Activated CD8-positive, alpha-beta memory T cell treated with anti-CD3 and anti-CD28 coated beads for 36 hours (primary cell): Measurements from ENCODE around the gene PPP1R15B. TPM values are rescaled to one million over a fixed set of nuclear protein-coding genes. Genes with fewer than 3 reads are reported as not detected.

Source experiments
- CTCF ChIA-PET: fragments of 350-600 bp; sonication (Branson Sonifier 250); formaldehyde crosslinking; loops from one replicate; lab custom pipeline; 2021; ENCODE audit warnings: antibody characterized with exemption; lab: Charles Lee
- POLR2A ChIA-PET: fragments of 350-600 bp; sonication (Branson Sonifier 250); formaldehyde crosslinking; loops from one replicate; lab custom pipeline; 2021; ENCODE audit warnings: antibody characterized with exemption; lab: Charles Lee
- total RNA-seq, 2 experiments: library from RNA; stranded (reverse); gene quantifications; one replicate each; pipeline ENCODE4 v1.2.3, GENCODE V29; 2021

Gene PPP1R15B
- total RNA-seq, 2 experiments from 2014 or later = 72.8 to 75.8 TPM

DNA sequence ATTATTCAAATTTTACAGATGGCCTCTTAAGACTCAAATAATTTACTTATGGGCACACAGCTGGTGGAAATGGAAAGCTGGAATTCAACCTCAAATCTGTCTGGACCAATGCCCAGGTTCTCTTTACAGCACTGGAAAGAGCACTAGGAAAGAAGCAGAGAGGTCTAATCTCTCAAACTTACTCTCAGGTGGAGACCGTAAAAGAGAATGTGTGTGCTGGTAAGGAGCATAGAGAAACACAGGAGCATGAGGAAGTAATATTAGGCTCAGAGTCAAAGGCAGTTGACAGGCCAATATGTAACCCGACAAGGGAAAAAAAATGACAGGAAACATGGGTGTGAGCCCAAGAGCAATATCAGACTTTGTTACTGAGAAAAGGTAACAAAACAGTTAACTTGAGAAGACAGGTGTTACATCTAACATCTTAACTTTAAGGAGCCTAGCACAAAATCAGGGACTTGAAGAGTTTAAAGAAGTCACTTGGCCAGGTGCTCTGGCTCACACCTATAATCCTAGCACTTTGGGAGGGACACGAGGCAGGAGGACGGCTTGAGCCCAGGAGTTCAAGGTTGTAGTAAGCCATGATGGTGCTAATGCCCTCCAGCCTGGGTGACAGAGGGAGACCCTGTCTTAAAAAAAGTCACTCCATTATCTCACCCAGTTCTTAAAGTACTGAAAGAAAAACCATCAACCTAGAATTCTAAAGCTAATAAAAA is 20.7 kb downstream of the PPP1R15B start:
- ChIA-PET CTCF (interaction anchor here (1.3 to 2.8 kb wide), 2 partner anchors 8 to 228 kb away, joined by 3 to 16 read pairs; no protein-coding TSS in a partner anchor), POLR2A (no interaction called here)

- POLR2A ChIA-PET = interaction anchor here (0.5 kb wide), 2 partner anchors 66 to 110 kb away, joined by 3 read pairs; no protein-coding TSS in a partner anchor
Measured at GRCh38 chr1:204385727-204386126, 25.9 kb downstream of the PPP1R15B start.

DNA sequence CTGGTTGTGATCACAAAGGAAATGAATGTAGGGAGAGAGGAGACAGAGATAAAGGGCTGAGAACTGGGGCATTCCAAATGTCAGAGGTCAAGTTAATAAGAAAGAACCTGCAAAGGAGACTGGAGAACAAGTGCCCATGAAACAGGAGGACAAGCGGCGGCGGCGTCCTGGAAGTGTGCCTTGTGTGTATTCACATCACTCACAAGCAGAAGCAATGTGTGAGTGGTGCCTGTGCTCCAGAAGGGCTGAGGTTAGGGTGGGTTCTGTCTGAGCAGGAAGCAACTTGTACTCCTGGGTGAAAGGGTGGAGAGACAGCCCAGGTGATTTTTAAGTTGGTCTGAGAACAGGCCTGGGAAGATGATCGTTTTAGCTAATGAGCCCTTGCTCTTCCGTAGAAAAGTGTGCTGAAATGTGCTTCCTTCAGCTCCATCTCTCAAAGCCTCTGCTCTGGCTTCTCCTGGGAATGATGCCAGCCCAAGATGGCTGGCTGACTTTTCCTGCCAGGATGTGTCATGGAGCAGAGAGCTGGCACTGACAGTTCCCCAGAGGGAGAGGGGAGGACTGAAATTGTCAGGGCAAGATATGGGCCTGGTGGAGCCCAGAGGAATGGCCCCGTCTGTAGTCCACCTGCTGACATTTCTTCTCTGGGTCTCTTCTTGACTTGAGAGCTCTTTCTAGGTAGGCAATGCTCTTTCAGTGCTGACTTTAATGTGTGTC is 26.8 kb downstream of the PPP1R15B start:
- ChIA-PET POLR2A (interaction anchor here (0.5 kb wide), 1 partner anchor 67 kb away, joined by 3 read pairs; no protein-coding TSS in a partner anchor), CTCF (no interaction called here)

More at GRCh38 chr1:204385727-204386126, 25.9 kb downstream of the PPP1R15B start:
- CTCF ChIA-PET = interaction anchor here (0.6 to 0.9 kb wide), 2 partner anchors 13 to 1048 kb away, joined by 3 to 5 read pairs; no protein-coding TSS in a partner anchor

GRCh38 chr1:204383163-204383904 is 28.3 kb downstream of the PPP1R15B start:
- CTCF ChIA-PET = interaction anchor here (1.0 to 1.1 kb wide), 2 partner anchors 15 to 48 kb away, joined by 3 to 5 read pairs; no protein-coding TSS in a partner anchor
- POLR2A ChIA-PET = no interaction called here

GRCh38 chr1:204382714-204383083 is 28.9 kb downstream of the PPP1R15B start:
- CTCF ChIA-PET = interaction anchor here (0.7 to 2.8 kb wide), 5 partner anchors 14 to 49 kb away, joined by 3 to 10 read pairs (median 3); no protein-coding TSS in a partner anchor
- POLR2A ChIA-PET = no interaction called here

DNA sequence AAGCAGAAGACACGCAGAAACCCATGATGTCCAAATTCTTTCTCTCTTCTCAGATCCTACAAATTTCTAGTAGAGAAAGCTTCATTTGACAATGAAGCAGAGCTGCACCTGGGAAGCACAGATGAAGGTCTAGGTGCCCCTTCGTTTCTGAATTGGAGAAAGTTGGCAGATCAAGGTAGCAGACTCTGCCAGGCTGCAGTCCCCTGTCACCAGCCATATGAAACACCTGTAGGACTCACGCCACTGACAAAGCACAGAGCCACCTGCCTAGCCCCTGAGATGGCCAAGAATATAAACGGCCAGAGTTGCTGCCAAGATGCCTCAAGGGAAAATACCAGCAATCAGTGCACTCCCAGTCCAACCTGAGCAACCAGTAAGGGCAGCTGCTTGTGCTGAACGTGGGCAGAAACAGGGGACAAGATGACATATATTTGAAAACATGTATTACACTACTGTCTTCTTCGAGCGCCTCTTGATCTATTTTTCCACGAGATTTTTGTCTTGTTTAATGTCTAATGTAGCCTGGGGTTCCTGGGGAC is 31.3 kb downstream of the PPP1R15B start:
- POLR2A ChIA-PET = no interaction called here

GRCh38 chr1:204377800-204378668 is 33.6 kb downstream of the PPP1R15B start:
- ChIA-PET POLR2A (interaction anchor here (1.1 kb wide), 2 partner anchors 14 to 116 kb away, joined by 3 read pairs; partner anchors contain the start of gene PIK3C2B), CTCF (interaction anchor here (0.8 to 2.2 kb wide), 4 partner anchors 15 to 171 kb away, joined by 3 to 9 read pairs (median 6); no protein-coding TSS in a partner anchor)

More for the DNA sequence above, 31.3 kb downstream of the PPP1R15B start:
- CTCF ChIA-PET = interaction anchor here (2.8 kb wide), 1 partner anchor 16 kb away, joined by 10 read pairs; no protein-coding TSS in a partner anchor

GRCh38 chr1:204376919-204377799 is 34.5 kb downstream of the PPP1R15B start:
- POLR2A ChIA-PET = interaction anchor here (1.1 kb wide), 2 partner anchors 13 to 117 kb away, joined by 3 read pairs; partner anchors contain the start of gene PIK3C2B
- CTCF ChIA-PET = interaction anchor here (1.3 to 2.2 kb wide), 2 partner anchors 14 to 21 kb away, joined by 8 to 9 read pairs; no protein-coding TSS in a partner anchor

DNA sequence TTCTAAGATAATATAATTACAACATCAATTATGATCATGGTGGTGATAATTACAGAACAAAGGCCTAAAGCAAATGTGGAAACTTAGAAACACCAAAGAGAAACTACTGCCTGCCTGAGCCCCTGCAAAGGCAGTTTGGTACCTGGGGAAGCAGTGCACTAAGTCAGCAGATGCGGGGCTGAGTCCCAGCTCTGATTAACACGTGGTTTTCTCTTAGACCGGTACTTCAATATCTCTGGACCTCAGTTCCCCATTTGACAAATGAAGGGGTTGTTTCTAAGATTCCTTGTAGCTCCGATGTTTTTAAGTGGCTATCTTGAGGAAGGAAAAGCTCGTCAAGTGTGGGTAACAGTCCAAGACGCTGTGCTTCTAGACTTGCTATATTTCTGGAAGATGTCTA is 35.2 kb downstream of the PPP1R15B start:
- POLR2A ChIA-PET = no interaction called here

DNA sequence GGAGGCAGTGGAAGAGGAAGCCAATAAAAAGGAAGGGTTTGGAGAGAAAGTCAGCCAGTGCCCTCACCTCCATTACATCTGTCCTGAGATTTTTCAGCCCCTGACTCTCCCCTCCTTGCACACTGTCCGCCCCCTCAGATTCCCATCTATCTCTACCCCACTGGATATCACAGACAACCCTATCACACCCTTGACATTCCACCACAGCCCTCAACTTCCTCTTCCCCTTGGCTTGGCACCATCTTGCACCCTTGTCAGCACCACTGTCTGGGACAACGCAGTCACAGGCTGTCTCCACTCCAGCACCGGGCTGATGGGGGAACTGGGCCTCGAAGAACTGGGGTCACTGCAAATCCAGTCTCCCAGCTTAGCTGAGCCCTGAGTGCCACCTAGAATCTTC is 37.7 kb downstream of the PPP1R15B start:
- POLR2A ChIA-PET = no interaction called here
- CTCF ChIA-PET = no interaction called here

More for the DNA sequence above, 35.2 kb downstream of the PPP1R15B start:
- CTCF ChIA-PET = interaction anchor here (1.4 kb wide), 1 partner anchor 16 kb away, joined by 3 read pairs; no protein-coding TSS in a partner anchor

DNA sequence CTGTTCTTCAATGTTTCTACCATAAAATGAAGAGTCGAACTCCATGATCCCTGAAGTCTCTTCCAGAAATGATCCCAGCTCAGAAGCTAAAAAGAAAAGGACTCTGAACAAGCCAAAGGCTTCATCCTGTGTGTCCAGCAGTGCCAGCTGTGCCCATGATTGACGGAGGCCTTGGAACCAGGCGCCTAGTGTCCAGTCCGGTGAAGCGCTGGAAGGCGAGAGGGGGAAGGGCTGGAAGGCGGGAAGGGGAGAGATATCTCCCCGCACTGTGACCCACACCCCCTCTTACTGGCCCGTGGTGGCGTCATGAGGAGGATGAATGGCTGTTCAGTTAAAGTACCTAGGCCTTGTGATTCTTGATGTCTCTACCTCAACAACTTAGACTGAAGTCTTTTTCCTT is 41.4 kb downstream of the PPP1R15B start:
- ChIA-PET CTCF (no interaction called here), POLR2A (no interaction called here)

GRCh38 chr1:204368996-204369726 is 42.5 kb downstream of the PPP1R15B start:
- ChIA-PET POLR2A (no interaction called here), CTCF (interaction anchor here (0.6 kb wide), 1 partner anchor 13 kb away, joined by 3 read pairs; no protein-coding TSS in a partner anchor)

- CTCF ChIA-PET = interaction anchor here (1.2 kb wide), 1 partner anchor 202 kb away, joined by 3 read pairs; the partner anchor contains the start of gene REN
- POLR2A ChIA-PET = no interaction called here
Measured at GRCh38 chr1:204367956-204368355, 43.7 kb downstream of the PPP1R15B start.

GRCh38 chr1:204367193-204367858 is 44.3 kb downstream of the PPP1R15B start:
- POLR2A ChIA-PET = no interaction called here
- CTCF ChIA-PET = interaction anchor here (1.2 to 1.5 kb wide), 2 partner anchors 201 to 204 kb away, joined by 3 to 4 read pairs; partner anchors contain the start of gene REN

- POLR2A ChIA-PET = no interaction called here
Measured at GRCh38 chr1:204366759-204367158, 44.9 kb downstream of the PPP1R15B start.

More at GRCh38 chr1:204366759-204367158, 44.9 kb downstream of the PPP1R15B start:
- CTCF ChIA-PET = interaction anchor here (1.2 to 1.5 kb wide), 2 partner anchors 200 to 204 kb away, joined by 3 to 4 read pairs; partner anchors contain the start of gene REN
